GM23338 (cell line): Measurements from ENCODE around the gene PFKFB1. TPM values are rescaled to one million over a fixed set of nuclear protein-coding genes. Genes with fewer than 3 reads are reported as not detected.

ENCODE experiments used
- ATAC-seq: fragments of 200-7000 bp; cut with Tn5 transposase; 3 replicates; pipeline ENCODE4 v1.9.1; 2020
- DNase-seq: peaks from one replicate; pipeline ENCODE4 v3.0.0-alpha.2; 2015; ENCODE audit warnings: low spot score
- H2AFZ ChIP-seq: fragments of 200-600 bp; sonication (generic); 2 replicates; pipeline ENCODE4 v1.8.0; 2016; ENCODE audit warnings: antibody characterized with exemption, mild to moderate bottlenecking, moderate library complexity
- H3F3A ChIP-seq: fragments of 200-600 bp; sonication (generic); replicated peaks from 2 replicates; pipeline ENCODE4 v1.8.0; 2017; ENCODE audit warnings: antibody characterized with exemption, mixed run types, low read depth
- H3K27ac ChIP-seq: fragments of 200-600 bp; sonication (generic); 2 replicates; pipeline ENCODE4 v1.6.1; 2016; ENCODE audit warnings: low read depth
- H3K27me3 ChIP-seq: fragments of 200-600 bp; sonication (generic); 2 replicates; pipeline ENCODE4 v1.8.0; 2016; ENCODE audit warnings: mild to moderate bottlenecking, mixed run types, moderate library complexity; ENCODE audit not compliant: insufficient read depth
- H3K36me3 ChIP-seq: fragments of 200-600 bp; sonication (generic); 2 replicates; pipeline ENCODE4 v1.8.0; 2016; ENCODE audit warnings: mild to moderate bottlenecking; ENCODE audit not compliant: insufficient read depth
- H3K4me1 ChIP-seq: fragments of 200-600 bp; sonication (generic); 2 replicates; pipeline ENCODE4 v1.8.0; 2016; ENCODE audit warnings: mild to moderate bottlenecking, moderate library complexity; ENCODE audit not compliant: insufficient read depth
- H3K4me2 ChIP-seq: fragments of 200-600 bp; sonication (generic); 2 replicates; pipeline ENCODE4 v1.7.1; 2017; ENCODE audit warnings: mixed run types
- H3K4me3 ChIP-seq: fragments of 200-600 bp; sonication (generic); 2 replicates; pipeline ENCODE4 v1.6.1; 2016; ENCODE audit warnings: mixed run types
- H3K79me2 ChIP-seq: fragments of 200-600 bp; sonication (generic); replicated peaks from 2 replicates; pipeline ENCODE4 v1.8.0; 2017; ENCODE audit warnings: mild to moderate bottlenecking; ENCODE audit not compliant: insufficient read depth
- H3K9me2 ChIP-seq: fragments of 200-600 bp; sonication (generic); 2 replicates; pipeline ENCODE4 v1.8.0; 2017; ENCODE audit not compliant: insufficient read depth
- H4K20me1 ChIP-seq: fragments of 200-600 bp; sonication (generic); replicated peaks from 2 replicates; pipeline ENCODE4 v1.8.0; 2017; ENCODE audit warnings: mild to moderate bottlenecking; ENCODE audit not compliant: insufficient read depth
- H3K27ac Mint-ChIP-seq: 2 replicates; pipeline ENCODE4 v1.8.0; 2020; ENCODE audit warnings: inconsistent platforms, mild to moderate bottlenecking, moderate library complexity, mixed read lengths
- H3K27me3 Mint-ChIP-seq: 3 replicates; pipeline ENCODE4 v1.8.0; 2022; ENCODE audit warnings: low read depth, mild to moderate bottlenecking, moderate library complexity, mixed read lengths, inconsistent platforms; ENCODE audit not compliant: insufficient read depth, poor library complexity
- H3K36me3 Mint-ChIP-seq: 3 replicates; pipeline ENCODE4 v1.8.0; 2021; ENCODE audit warnings: low read depth, mild to moderate bottlenecking, inconsistent platforms, moderate library complexity, mixed read lengths
- H3K4me1 Mint-ChIP-seq: 3 replicates; pipeline ENCODE4 v1.8.0; 2020; ENCODE audit warnings: mild to moderate bottlenecking, inconsistent platforms, mixed read lengths
- H3K4me3 Mint-ChIP-seq: 3 replicates; pipeline ENCODE4 v1.8.0; 2021; ENCODE audit warnings: moderate library complexity, mild to moderate bottlenecking, inconsistent platforms, mixed read lengths
- H3K9me3 Mint-ChIP-seq: 3 replicates; pipeline ENCODE4 v1.8.0; 2020; ENCODE audit warnings: moderate library complexity, mild to moderate bottlenecking, inconsistent platforms, mixed read lengths
- CREB1 ChIP-seq: fragments of 250-450 bp; sonication (Bioruptor Pico); IDR thresholded peaks from 2 replicates; pipeline ENCODE4 v1.5.0; 2020; ENCODE audit warnings: low read depth, mild to moderate bottlenecking, moderate library complexity
- CTCF ChIP-seq, 2 experiments: fragments of 200-600 bp in 1 of 2; sonication (generic) in 1 of 2; conservative IDR thresholded peaks; 2 replicates each; pipeline versions ENCODE4 v1.5.1 to v1.6.1; 2016 to 2017; ENCODE audit warnings: antibody characterized with exemption in 2 of 2, low read depth in 2 of 2, mild to moderate bottlenecking in 2 of 2, moderate library complexity in 1 of 2
- ETS1 ChIP-seq: IDR thresholded peaks from 2 replicates; pipeline ENCODE4 v1.6.1; 2016; ENCODE audit warnings: antibody characterized with exemption
- EZH2 ChIP-seq: fragments of 200-600 bp; sonication (generic); IDR thresholded peaks from one replicate; pipeline ENCODE4 v1.8.0; 2017; ENCODE audit warnings: antibody characterized with exemption, mild to moderate bottlenecking, low read depth; ENCODE audit not compliant: unreplicated experiment
- EZH2phosphoT487 ChIP-seq: fragments of 200-600 bp; sonication (generic); IDR thresholded peaks from one replicate; pipeline ENCODE4 v1.8.1; 2018; ENCODE audit warnings: antibody characterized with exemption; ENCODE audit not compliant: unreplicated experiment
- POLR2AphosphoS5 ChIP-seq: IDR thresholded peaks from 2 replicates; pipeline ENCODE4 v1.6.1; 2016; ENCODE audit warnings: antibody characterized with exemption, low read depth
- REST ChIP-seq: IDR thresholded peaks from one replicate; pipeline ENCODE4 v1.6.1; 2018; ENCODE audit warnings: antibody characterized with exemption; ENCODE audit not compliant: unreplicated experiment
- STAT1 ChIP-seq: IDR thresholded peaks from one replicate; pipeline ENCODE4 v1.6.1; 2016; ENCODE audit warnings: antibody characterized with exemption; ENCODE audit not compliant: unreplicated experiment
- ZNF114 ChIP-seq: fragments of 250-450 bp; sonication (Bioruptor Pico); IDR thresholded peaks from 2 replicates; pipeline ENCODE4 v1.5.0; 2020; ENCODE audit warnings: mild to moderate bottlenecking, moderate library complexity
- ZNF331 ChIP-seq: fragments of 250-450 bp; sonication (Bioruptor Pico); IDR thresholded peaks from 2 replicates; pipeline ENCODE4 v1.5.0; 2020; ENCODE audit warnings: low read depth, mild to moderate bottlenecking, moderate library complexity
- ZNF462 ChIP-seq: fragments of 250-450 bp; sonication (Bioruptor Pico); IDR thresholded peaks from 2 replicates; pipeline ENCODE4 v1.5.0; 2020; ENCODE audit warnings: mild to moderate bottlenecking, moderate library complexity
- polyA plus RNA-seq: library from polyadenylated mRNA; unstranded; fragments of >200 nt; fragmentation: Nextera tagmentation; extraction: Ambion mirVana; gene quantifications from 2 replicates; pipeline ENCODE4 v1.2.1, GENCODE V29; 2016
- total RNA-seq: library from RNA; depleted of rRNA; stranded (reverse); fragments of >200 nt; shearing (Covaris generic); gene quantifications from 2 replicates; pipeline ENCODE4 v1.2.3, GENCODE V29; 2014

The PFKFB1 gene
- total and polyA plus RNA-seq, 2 experiments from 2014 or later: not detected

- Histone ChIP-seq H3K4me1 (no peaks in the 10 kb centered on the region), H4K20me1 (no peaks in the 10 kb centered on the region), H3K4me2 (no peak overlapping the region), H3F3A (no peaks in the 10 kb centered on the region), H3K9me2 (no peaks in the 10 kb centered on the region), H3K79me2 (no peaks in the 10 kb centered on the region), H3K4me3 (no peak overlapping the region), H3K27me3 (no peaks in the 10 kb centered on the region), H2AFZ (no peak overlapping the region), H3K36me3 (no peaks in the 10 kb centered on the region), H3K27ac (no peak overlapping the region)
- Mint-ChIP-seq H3K27me3 (no peaks in the 10 kb centered on the region), H3K4me1 (no peaks in the 10 kb centered on the region), H3K9me3 (peaks cover 6% of the 10 kb centered on the region; the same call in 2 of the 3 replicates), H3K27ac (no peak overlapping the region), H3K4me3 (no peak overlapping the region), H3K36me3 (no peaks in the 10 kb centered on the region; the same call in 2 of the 3 replicates)
- ATAC-seq (no peak), DNase-seq (no peak)
- TF ChIP-seq ETS1 (no peak), ZNF114 (CRISPR knock-in tag) (no peak), EZH2phosphoT487 (no peak), REST (no peak), STAT1 (no peak), ZNF331 (no peak), CTCF (conservative IDR thresholded peaks at IDR 0.05; ENCODE audit: low read depth in 2 of 2) (no peak), POLR2AphosphoS5 (no peak), CREB1 (no peak), ZNF462 (CRISPR knock-in tag) (no peak), EZH2 (no peak)
These were observed 45.5 kb upstream of the PFKFB1 start for GRCh38 chrX:55039471-55039870.
